ENCODE measurements around the gene NEK6. TPM values are rescaled to one million over a fixed set of nuclear protein-coding genes. Genes with fewer than 3 reads are reported as not detected.

Gene NEK6
- total RNA-seq, 2 experiments from 2014 or later = 19.9 to 20.9 TPM

DNA sequence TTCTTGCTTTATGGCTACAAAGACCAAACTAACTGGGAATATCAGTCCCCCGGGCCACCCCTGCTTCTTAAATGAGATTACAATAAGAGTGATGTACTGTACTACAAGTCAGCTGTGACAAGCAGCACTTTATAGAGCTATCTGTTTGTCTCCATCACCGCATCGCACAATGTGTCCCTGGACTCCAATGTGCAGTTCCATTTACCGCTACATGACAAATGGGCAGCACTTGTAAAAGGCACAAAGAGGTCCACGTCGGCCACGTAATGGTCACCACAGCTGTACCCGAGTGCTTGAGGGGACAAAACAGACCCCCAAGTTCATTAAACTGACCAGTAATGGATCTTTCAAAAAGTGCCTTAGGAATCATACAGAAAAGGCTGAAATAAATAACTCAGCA is 103.4 kb downstream of the NEK6 start:
- ChIA-PET CTCF (interaction anchor here (0.9 to 1.3 kb wide), 3 partner anchors 26 to 176 kb away, joined by 3 to 4 read pairs (median 3); no protein-coding TSS in a partner anchor), POLR2A (no interaction called here)
- no peak for DNase-seq
- Mint-ChIP-seq H3K36me3 (ENCODE audit: low read depth) (peaks cover 3% of the 10 kb centered on the region), H3K27me3 (ENCODE audit: low read depth) (no peaks in the 10 kb centered on the region), H3K4me3 (no peak overlapping the region), H3K27ac (no peak overlapping the region), H3K9me3 (ENCODE audit: insufficient read depth) (no peaks in the 10 kb centered on the region), H3K4me1 (ENCODE audit: low read depth) (peaks cover 26% of the 10 kb centered on the region)
- no peak for ATAC-seq

DNA sequence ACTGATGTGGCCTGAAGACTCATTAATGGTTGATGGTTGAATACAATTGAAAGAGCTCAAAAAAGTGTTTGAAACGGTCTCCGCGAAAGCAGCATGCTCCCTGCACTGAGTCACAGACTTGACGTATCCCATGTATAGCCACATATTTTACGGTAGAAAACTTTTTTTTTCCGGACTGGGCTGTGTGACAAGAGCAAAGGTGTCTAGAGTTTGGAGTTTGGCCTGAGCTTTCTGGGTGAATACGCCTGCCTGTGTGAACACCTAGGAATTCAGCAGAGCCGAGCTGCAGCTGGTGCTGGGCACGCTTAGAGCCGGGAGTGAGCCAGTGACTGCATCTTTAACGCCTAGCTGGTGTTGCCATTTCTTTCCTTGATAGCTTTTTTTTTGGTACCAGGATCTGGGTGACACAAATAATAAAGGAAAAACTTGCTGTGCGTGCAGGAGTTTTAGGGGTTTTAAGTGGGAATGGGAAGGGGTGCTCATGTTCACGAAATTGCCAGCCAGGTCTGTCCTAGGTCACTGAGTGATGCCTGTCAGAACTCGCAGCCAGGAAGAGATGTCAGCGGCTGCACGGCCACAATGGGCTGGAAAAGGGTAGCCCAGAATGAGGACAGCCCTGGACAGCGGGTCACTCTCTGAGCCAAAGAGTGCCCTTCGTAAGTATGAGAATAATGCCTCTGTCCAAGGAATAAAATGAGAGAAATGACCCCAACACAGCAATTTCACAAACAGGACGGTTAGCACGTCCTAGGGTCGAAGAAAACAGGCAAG is 105.8 kb downstream of the NEK6 start:
- CTCF ChIA-PET = interaction anchor here (1.3 kb wide), 2 partner anchors 11 to 32 kb away, joined by 3 read pairs; no protein-coding TSS in a partner anchor
- no peak for ATAC-seq
- Mint-ChIP-seq H3K36me3 (ENCODE audit: low read depth) (no peaks in the 10 kb centered on the region), H3K4me1 (ENCODE audit: low read depth) (peaks cover 3% of the 10 kb centered on the region), H3K9me3 (ENCODE audit: insufficient read depth) (no peaks in the 10 kb centered on the region), H3K4me3 (no peak overlapping the region), H3K27ac (no peak overlapping the region), H3K27me3 (ENCODE audit: low read depth) (no peaks in the 10 kb centered on the region)
- no peak for DNase-seq
- POLR2A ChIA-PET = no interaction called here

- Mint-ChIP-seq H3K4me1 (ENCODE audit: low read depth) (no peaks in the 10 kb centered on the region), H3K4me3 (no peak overlapping the region), H3K9me3 (ENCODE audit: insufficient read depth) (no peaks in the 10 kb centered on the region), H3K27me3 (ENCODE audit: low read depth) (no peaks in the 10 kb centered on the region), H3K27ac (no peak overlapping the region), H3K36me3 (ENCODE audit: low read depth) (no peaks in the 10 kb centered on the region)
- ATAC-seq (no peak), DNase-seq (no peak)
- POLR2A ChIA-PET = no interaction called here
- CTCF ChIA-PET = interaction anchor here (1.3 kb wide), 1 partner anchor 11 kb away, joined by 3 read pairs; no protein-coding TSS in a partner anchor
These were observed 106.4 kb downstream of the NEK6 start for GRCh38 chr9:124364141-124364540.

GRCh38 chr9:124365036-124365435 is 107.3 kb downstream of the NEK6 start:
- Mint-ChIP-seq H3K4me1 (ENCODE audit: low read depth) (no peaks in the 10 kb centered on the region), H3K9me3 (ENCODE audit: insufficient read depth) (no peaks in the 10 kb centered on the region), H3K27ac (no peak overlapping the region), H3K36me3 (ENCODE audit: low read depth) (no peaks in the 10 kb centered on the region), H3K4me3 (no peak overlapping the region), H3K27me3 (ENCODE audit: low read depth) (no peaks in the 10 kb centered on the region)
- DNase-seq (no peak), ATAC-seq (no peak)
- CTCF ChIA-PET = no interaction called here
- POLR2A ChIA-PET = no interaction called here

GRCh38 chr9:124366476-124367220 is 108.9 kb downstream of the NEK6 start:
- Mint-ChIP-seq H3K4me3 (no peak overlapping the region), H3K4me1 (ENCODE audit: low read depth) (no peaks in the 10 kb centered on the region), H3K36me3 (ENCODE audit: low read depth) (no peaks in the 10 kb centered on the region), H3K9me3 (ENCODE audit: insufficient read depth) (no peaks in the 10 kb centered on the region), H3K27ac (no peak overlapping the region), H3K27me3 (ENCODE audit: low read depth) (no peaks in the 10 kb centered on the region)
- no peak for DNase-seq
- POLR2A ChIA-PET = interaction anchor here (0.6 kb wide), 1 partner anchor 9 kb away, joined by 3 read pairs; no protein-coding TSS in a partner anchor
- CTCF ChIA-PET = interaction anchor here (1.0 kb wide), 1 partner anchor 21 kb away, joined by 3 read pairs; no protein-coding TSS in a partner anchor
- ATAC-seq = no peak

DNA sequence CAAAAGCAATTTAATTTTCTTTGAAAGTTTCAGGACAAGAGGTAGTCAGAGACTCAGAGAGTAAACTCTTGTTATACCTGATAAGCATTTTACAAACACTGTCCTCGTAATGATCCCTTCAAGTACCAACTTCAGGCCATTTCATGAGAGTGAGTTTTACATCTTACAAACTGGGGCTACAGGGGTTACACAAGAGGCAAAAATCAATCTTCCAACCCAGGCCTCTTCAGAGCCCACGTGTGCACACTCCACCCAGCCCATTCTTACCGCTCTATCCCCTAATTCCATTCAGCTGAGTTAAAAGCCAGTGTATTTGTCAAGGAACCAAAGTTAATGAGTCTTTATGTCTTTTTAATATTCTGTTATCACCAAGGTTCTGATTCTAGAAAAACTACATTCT is 110.9 kb downstream of the NEK6 start:
- CTCF ChIA-PET = no interaction called here
- Mint-ChIP-seq H3K27ac (no peak overlapping the region), H3K9me3 (ENCODE audit: insufficient read depth) (no peaks in the 10 kb centered on the region)

GRCh38 chr9:124369231-124369797 is 111.6 kb downstream of the NEK6 start:
- Mint-ChIP-seq H3K4me1 (ENCODE audit: low read depth) (no peaks in the 10 kb centered on the region), H3K27me3 (ENCODE audit: low read depth) (no peaks in the 10 kb centered on the region), H3K4me3 (no peak overlapping the region), H3K9me3 (ENCODE audit: insufficient read depth) (peaks cover 4% of the 10 kb centered on the region), H3K27ac (no peak overlapping the region), H3K36me3 (ENCODE audit: low read depth) (peaks cover 6% of the 10 kb centered on the region)
- ChIA-PET POLR2A (interaction anchor here (0.7 kb wide), 1 partner anchor 38 kb away, joined by 3 read pairs; no protein-coding TSS in a partner anchor), CTCF (no interaction called here)
- no peak for DNase-seq
- no peak for ATAC-seq

More for the DNA sequence above, 110.9 kb downstream of the NEK6 start:
- Mint-ChIP-seq H3K4me3 (no peak overlapping the region), H3K4me1 (ENCODE audit: low read depth) (no peaks in the 10 kb centered on the region), H3K36me3 (ENCODE audit: low read depth) (peaks cover under 1% of the 10 kb centered on the region), H3K27me3 (ENCODE audit: low read depth) (no peaks in the 10 kb centered on the region)
- no peak for ATAC-seq
- DNase-seq = no peak
- POLR2A ChIA-PET = no interaction called here

DNA sequence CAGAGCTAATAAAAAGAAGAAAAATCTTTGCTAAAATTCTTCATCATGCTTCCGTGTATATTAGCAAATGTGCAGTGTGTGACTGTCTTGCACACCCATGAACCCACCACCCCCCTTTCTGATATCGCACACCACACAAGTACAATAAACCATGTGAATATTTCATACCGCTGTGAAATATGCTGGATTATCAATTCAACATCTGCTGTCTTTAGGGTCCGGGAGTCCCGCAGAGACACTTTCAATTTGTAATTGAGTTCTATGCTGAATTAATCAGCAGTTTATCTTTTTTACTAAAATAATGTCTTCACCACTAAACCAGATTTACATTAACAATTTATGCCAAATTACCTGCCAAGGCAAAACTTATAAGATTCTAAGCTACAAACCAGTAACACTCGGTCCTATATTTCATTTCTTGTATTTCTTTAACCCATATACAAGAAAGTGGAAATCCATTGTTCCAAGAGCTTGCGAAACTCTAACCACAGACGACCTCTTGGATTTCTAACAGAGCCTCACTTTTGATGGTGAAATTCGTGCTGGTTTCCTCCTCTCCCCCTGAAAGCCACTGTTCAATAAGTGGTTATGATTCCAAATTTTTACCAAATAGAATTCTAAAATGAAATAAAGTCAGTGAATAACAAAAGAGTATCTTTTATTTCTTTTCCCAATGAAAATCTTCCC is 113.3 kb downstream of the NEK6 start:
- H3K27me3 Mint-ChIP-seq (ENCODE audit: low read depth) = no peaks in the 10 kb centered on the region
- H3K27ac Mint-ChIP-seq = no peak overlapping the region
- DNase-seq = no peak
- peaks cover 12% of the 10 kb centered on the region for H3K36me3 Mint-ChIP-seq (ENCODE audit: low read depth)
- no peak for ATAC-seq
- no peak overlapping the region for H3K4me3 Mint-ChIP-seq
- peaks cover 4% of the 10 kb centered on the region for H3K9me3 Mint-ChIP-seq (ENCODE audit: insufficient read depth)
- POLR2A ChIA-PET = no interaction called here
- CTCF ChIA-PET = no interaction called here
- no peaks in the 10 kb centered on the region for H3K4me1 Mint-ChIP-seq (ENCODE audit: low read depth)

DNA sequence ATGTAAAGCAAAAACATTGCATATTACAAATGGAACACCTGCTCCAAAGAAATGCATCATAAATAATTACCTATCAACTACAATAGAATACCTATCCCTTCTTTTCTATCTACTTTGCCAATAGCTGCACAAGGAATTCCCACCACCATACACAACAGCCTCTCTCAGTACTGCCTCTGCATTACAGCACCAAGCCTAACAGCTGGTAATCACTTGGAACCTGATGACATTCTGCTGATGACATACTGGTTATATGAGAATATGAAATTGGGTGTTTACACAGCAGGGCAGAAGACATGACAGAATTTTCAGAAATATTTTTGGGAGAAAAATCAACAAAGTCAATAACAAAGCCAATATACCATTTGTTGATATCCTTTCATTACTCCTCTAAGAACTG is 114.3 kb downstream of the NEK6 start:
- Mint-ChIP-seq H3K9me3 (ENCODE audit: insufficient read depth) (peaks cover 4% of the 10 kb centered on the region), H3K4me1 (ENCODE audit: low read depth) (no peaks in the 10 kb centered on the region)
- CTCF ChIA-PET = no interaction called here

DNA sequence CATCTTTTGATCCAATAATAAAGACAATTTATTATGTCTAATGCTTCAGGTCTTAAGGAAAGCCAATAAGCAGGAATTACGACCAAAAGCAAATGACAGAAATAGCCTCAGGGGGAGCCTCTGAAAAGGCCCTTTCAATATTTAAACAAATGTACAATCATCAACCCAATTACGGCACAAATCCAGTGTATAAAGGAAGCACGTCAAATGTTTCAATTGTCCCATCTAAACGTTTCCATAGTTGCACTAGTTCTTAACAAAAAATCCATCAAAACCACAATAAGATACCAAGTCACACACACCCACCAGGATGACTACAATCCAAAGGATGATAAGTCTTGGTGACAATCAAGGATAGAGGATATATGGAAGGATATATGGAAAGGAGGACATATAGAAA is 115.6 kb downstream of the NEK6 start:
- ATAC-seq (no peak), DNase-seq (no peak)
- H3K27me3 Mint-ChIP-seq (ENCODE audit: low read depth) = no peaks in the 10 kb centered on the region
- ChIA-PET CTCF (no interaction called here), POLR2A (no interaction called here)
- peaks cover 13% of the 10 kb centered on the region for H3K36me3 Mint-ChIP-seq (ENCODE audit: low read depth)
- no peak overlapping the region for H3K4me3 Mint-ChIP-seq
- H3K4me1 Mint-ChIP-seq (ENCODE audit: low read depth) = no peaks in the 10 kb centered on the region
- peaks cover 4% of the 10 kb centered on the region for H3K9me3 Mint-ChIP-seq (ENCODE audit: insufficient read depth)
- H3K27ac Mint-ChIP-seq = no peak overlapping the region

More for the DNA sequence above, 114.3 kb downstream of the NEK6 start:
- no peak for ATAC-seq
- Mint-ChIP-seq H3K27ac (no peak overlapping the region), H3K27me3 (ENCODE audit: low read depth) (no peaks in the 10 kb centered on the region), H3K36me3 (ENCODE audit: low read depth) (peaks cover 13% of the 10 kb centered on the region), H3K4me3 (no peak overlapping the region)
- POLR2A ChIA-PET = no interaction called here
- DNase-seq = no peak

DNA sequence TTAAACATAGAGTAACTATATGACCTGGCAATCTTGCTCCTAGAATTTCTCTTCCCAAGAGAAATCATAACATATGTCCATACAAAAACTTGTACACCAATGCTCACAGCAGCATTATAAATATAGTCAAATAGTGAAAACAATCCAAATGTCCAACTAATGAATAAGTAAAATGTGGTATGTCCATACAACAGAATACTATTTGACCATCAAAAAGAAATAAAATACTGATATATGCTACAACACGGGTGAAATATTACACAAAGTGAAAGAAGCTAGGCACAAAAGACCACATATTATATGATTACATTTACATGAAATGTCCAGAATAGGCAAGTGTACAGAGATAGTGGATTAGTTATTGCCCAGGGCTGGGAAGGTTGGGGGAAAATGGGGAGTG is 116.1 kb downstream of the NEK6 start:
- peaks cover 4% of the 10 kb centered on the region for H3K9me3 Mint-ChIP-seq (ENCODE audit: insufficient read depth)
- no peaks in the 10 kb centered on the region for H3K27me3 Mint-ChIP-seq (ENCODE audit: low read depth)
- H3K27ac Mint-ChIP-seq = no peak overlapping the region
- no peak for ATAC-seq
- no peak for DNase-seq
- H3K4me3 Mint-ChIP-seq = no peak overlapping the region
- H3K36me3 Mint-ChIP-seq (ENCODE audit: low read depth) = peaks cover 13% of the 10 kb centered on the region
- ChIA-PET CTCF (interaction anchor here (1.0 to 1.4 kb wide), 2 partner anchors 10 to 247 kb away, joined by 3 read pairs; no protein-coding TSS in a partner anchor), POLR2A (interaction anchor here (1.0 kb wide), 1 partner anchor 340 kb away, joined by 4 read pairs; no protein-coding TSS in a partner anchor)
- no peaks in the 10 kb centered on the region for H3K4me1 Mint-ChIP-seq (ENCODE audit: low read depth)

Measured in activated CD8-positive, alpha-beta T cell treated with anti-CD3 and anti-CD28 coated beads, Interleukin-2, amount 10 ng/mL, durations not matched to agents 7 days and 5 days (primary cell).